Neural progenitor cell (in vitro differentiated cells): ENCODE results near the gene TGOLN2.

Source experiments
- EZH2 ChIP-seq: fragments of 200-600 bp; sonication (generic); IDR thresholded peaks from 2 replicates; pipeline ENCODE4 v1.6.1; 2017; ENCODE audit warnings: antibody characterized with exemption, mild to moderate bottlenecking, moderate library complexity
- TF ChIP-seq, protein P1 (sequence below): fragments of 200-600 bp; sonication (generic); IDR thresholded peaks from 2 replicates; pipeline ENCODE4 v1.5.1; 2017; ENCODE audit warnings: antibody characterized with exemption, mild to moderate bottlenecking

DNA sequence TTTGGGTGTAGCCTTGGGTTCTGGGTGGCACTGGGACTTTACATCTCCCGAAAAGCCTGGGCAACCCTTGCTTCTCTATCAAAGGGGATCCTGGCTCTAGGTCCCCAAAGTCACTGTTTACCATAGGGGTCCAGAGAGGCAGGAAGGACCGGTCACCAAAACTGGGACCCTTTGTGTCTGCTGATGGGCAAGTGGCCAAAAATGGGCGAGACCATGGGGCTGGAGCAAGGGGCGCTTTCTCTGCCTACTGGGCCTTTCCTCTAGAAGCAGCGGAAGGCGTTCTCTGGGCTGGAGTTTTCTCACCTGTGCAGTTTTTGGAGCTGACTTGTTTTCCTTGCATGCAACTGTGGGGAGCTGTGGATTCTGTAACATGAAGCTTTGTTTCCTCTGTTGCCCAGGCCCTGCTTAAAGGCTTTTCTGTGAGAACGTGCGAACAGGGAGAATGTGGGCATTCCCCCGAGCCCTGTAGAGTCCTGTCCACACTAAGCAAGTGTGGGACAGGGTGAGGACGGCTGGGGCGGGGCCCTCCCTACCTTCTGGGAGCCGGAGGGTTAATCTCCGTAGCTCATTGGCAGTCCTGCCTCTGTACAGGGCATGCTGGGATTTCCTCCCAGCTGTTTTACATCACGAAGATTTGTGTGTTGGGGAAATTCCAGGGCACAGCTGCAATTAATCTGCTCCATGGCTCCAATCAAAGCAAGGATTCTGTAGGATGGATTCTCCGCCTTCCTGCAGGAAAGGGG, 50.2 kb downstream of the TGOLN2 start:
- TF ChIP-seq, protein P1, sequence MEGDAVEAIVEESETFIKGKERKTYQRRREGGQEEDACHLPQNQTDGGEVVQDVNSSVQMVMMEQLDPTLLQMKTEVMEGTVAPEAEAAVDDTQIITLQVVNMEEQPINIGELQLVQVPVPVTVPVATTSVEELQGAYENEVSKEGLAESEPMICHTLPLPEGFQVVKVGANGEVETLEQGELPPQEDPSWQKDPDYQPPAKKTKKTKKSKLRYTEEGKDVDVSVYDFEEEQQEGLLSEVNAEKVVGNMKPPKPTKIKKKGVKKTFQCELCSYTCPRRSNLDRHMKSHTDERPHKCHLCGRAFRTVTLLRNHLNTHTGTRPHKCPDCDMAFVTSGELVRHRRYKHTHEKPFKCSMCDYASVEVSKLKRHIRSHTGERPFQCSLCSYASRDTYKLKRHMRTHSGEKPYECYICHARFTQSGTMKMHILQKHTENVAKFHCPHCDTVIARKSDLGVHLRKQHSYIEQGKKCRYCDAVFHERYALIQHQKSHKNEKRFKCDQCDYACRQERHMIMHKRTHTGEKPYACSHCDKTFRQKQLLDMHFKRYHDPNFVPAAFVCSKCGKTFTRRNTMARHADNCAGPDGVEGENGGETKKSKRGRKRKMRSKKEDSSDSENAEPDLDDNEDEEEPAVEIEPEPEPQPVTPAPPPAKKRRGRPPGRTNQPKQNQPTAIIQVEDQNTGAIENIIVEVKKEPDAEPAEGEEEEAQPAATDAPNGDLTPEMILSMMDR = no peak
- TF ChIP-seq EZH2 = no peak
